Fibroblast of gingiva (primary cell): ENCODE data around the gene YTHDF2.
"Not testable (repeated sequence)": the region's sequence is repeated elsewhere in the genome, so short reads cannot be mapped to it uniquely, and the experiment has no call there.

ENCODE experiments used
- DNase-seq: peaks from one replicate; pipeline ENCODE4 v3.0.0-alpha.2; 2011; ENCODE audit warnings: low read depth

Gene YTHDF2

GRCh38 chr1:28759257-28759656 is 22.5 kb downstream of the YTHDF2 start:
- DNase-seq = no peak

GRCh38 chr1:28761189-28761588 is 24.4 kb downstream of the YTHDF2 start:
- DNase-seq = no peak

- no peak for DNase-seq
Observed at GRCh38 chr1:28766532-28767183, 29.9 kb downstream of the YTHDF2 start.

GRCh38 chr1:28770601-28771165 is 33.9 kb downstream of the YTHDF2 start:
- no peak for DNase-seq

GRCh38 chr1:28771921-28772320 is 35.2 kb downstream of the YTHDF2 start:
- DNase-seq = not testable (repeated sequence)

- DNase-seq = no peak
Observed at GRCh38 chr1:28773105-28773504, 36.4 kb downstream of the YTHDF2 start.

GRCh38 chr1:28775121-28775942 is 38.6 kb downstream of the YTHDF2 start:
- peak; percentile 65 for DNase-seq

- DNase-seq = no peak
Observed at GRCh38 chr1:28776341-28776740, 39.6 kb downstream of the YTHDF2 start.

- no peak for DNase-seq
Observed at GRCh38 chr1:28778021-28778420, 41.3 kb downstream of the YTHDF2 start.

GRCh38 chr1:28779751-28780408 is 43.1 kb downstream of the YTHDF2 start:
- no peak for DNase-seq

- no peak for DNase-seq
Observed at GRCh38 chr1:28781305-28781704, 44.6 kb downstream of the YTHDF2 start.

GRCh38 chr1:28782011-28782410 is 45.3 kb downstream of the YTHDF2 start:
- DNase-seq = peak; percentile 27

- DNase-seq = no peak
Observed at GRCh38 chr1:28783363-28783762, 46.6 kb downstream of the YTHDF2 start.

GRCh38 chr1:28789412-28789811 is 52.7 kb downstream of the YTHDF2 start:
- DNase-seq = no peak

GRCh38 chr1:28789816-28790215 is 53.1 kb downstream of the YTHDF2 start:
- DNase-seq = no peak

- no peak for DNase-seq
Observed at GRCh38 chr1:28790377-28791035, 53.8 kb downstream of the YTHDF2 start.

- not testable (repeated sequence) for DNase-seq
Observed at GRCh38 chr1:28791929-28792328, 55.2 kb downstream of the YTHDF2 start.

GRCh38 chr1:28792644-28793121 is 55.9 kb downstream of the YTHDF2 start:
- DNase-seq = no peak

- DNase-seq = not testable (repeated sequence)
Observed at GRCh38 chr1:28794582-28794981, 57.8 kb downstream of the YTHDF2 start.

GRCh38 chr1:28796352-28797211 is 59.8 kb downstream of the YTHDF2 start:
- peak; percentile 44 for DNase-seq

- DNase-seq = no peak
Observed at GRCh38 chr1:28800324-28800723, 63.6 kb downstream of the YTHDF2 start.
